GM23338 (cell line): ENCODE data around the gene FAAP100. TPM values are rescaled to one million over a fixed set of nuclear protein-coding genes. Genes with fewer than 3 reads are reported as not detected.

Source experiments
- ATAC-seq: fragments of 200-7000 bp; cut with Tn5 transposase; 3 replicates; pipeline ENCODE4 v1.9.1; 2020
- DNase-seq: peaks from one replicate; pipeline ENCODE4 v3.0.0-alpha.2; 2015; ENCODE audit warnings: low spot score
- H2AFZ ChIP-seq: fragments of 200-600 bp; sonication (generic); 2 replicates; pipeline ENCODE4 v1.8.0; 2016; ENCODE audit warnings: antibody characterized with exemption, mild to moderate bottlenecking, moderate library complexity
- H3F3A ChIP-seq: fragments of 200-600 bp; sonication (generic); replicated peaks from 2 replicates; pipeline ENCODE4 v1.8.0; 2017; ENCODE audit warnings: antibody characterized with exemption, mixed run types, low read depth
- H3K27ac ChIP-seq: fragments of 200-600 bp; sonication (generic); 2 replicates; pipeline ENCODE4 v1.6.1; 2016; ENCODE audit warnings: low read depth
- H3K27me3 ChIP-seq: fragments of 200-600 bp; sonication (generic); 2 replicates; pipeline ENCODE4 v1.8.0; 2016; ENCODE audit warnings: mild to moderate bottlenecking, mixed run types, moderate library complexity; ENCODE audit not compliant: insufficient read depth
- H3K36me3 ChIP-seq: fragments of 200-600 bp; sonication (generic); 2 replicates; pipeline ENCODE4 v1.8.0; 2016; ENCODE audit warnings: mild to moderate bottlenecking; ENCODE audit not compliant: insufficient read depth
- H3K4me1 ChIP-seq: fragments of 200-600 bp; sonication (generic); 2 replicates; pipeline ENCODE4 v1.8.0; 2016; ENCODE audit warnings: mild to moderate bottlenecking, moderate library complexity; ENCODE audit not compliant: insufficient read depth
- H3K4me2 ChIP-seq: fragments of 200-600 bp; sonication (generic); 2 replicates; pipeline ENCODE4 v1.7.1; 2017; ENCODE audit warnings: mixed run types
- H3K4me3 ChIP-seq: fragments of 200-600 bp; sonication (generic); 2 replicates; pipeline ENCODE4 v1.6.1; 2016; ENCODE audit warnings: mixed run types
- H3K79me2 ChIP-seq: fragments of 200-600 bp; sonication (generic); replicated peaks from 2 replicates; pipeline ENCODE4 v1.8.0; 2017; ENCODE audit warnings: mild to moderate bottlenecking; ENCODE audit not compliant: insufficient read depth
- H3K9me2 ChIP-seq: fragments of 200-600 bp; sonication (generic); 2 replicates; pipeline ENCODE4 v1.8.0; 2017; ENCODE audit not compliant: insufficient read depth
- H4K20me1 ChIP-seq: fragments of 200-600 bp; sonication (generic); replicated peaks from 2 replicates; pipeline ENCODE4 v1.8.0; 2017; ENCODE audit warnings: mild to moderate bottlenecking; ENCODE audit not compliant: insufficient read depth
- H3K27ac Mint-ChIP-seq: 2 replicates; pipeline ENCODE4 v1.8.0; 2020; ENCODE audit warnings: inconsistent platforms, mild to moderate bottlenecking, moderate library complexity, mixed read lengths
- H3K27me3 Mint-ChIP-seq: 3 replicates; pipeline ENCODE4 v1.8.0; 2022; ENCODE audit warnings: low read depth, mild to moderate bottlenecking, moderate library complexity, mixed read lengths, inconsistent platforms; ENCODE audit not compliant: insufficient read depth, poor library complexity
- H3K36me3 Mint-ChIP-seq: 3 replicates; pipeline ENCODE4 v1.8.0; 2021; ENCODE audit warnings: low read depth, mild to moderate bottlenecking, inconsistent platforms, moderate library complexity, mixed read lengths
- H3K4me1 Mint-ChIP-seq: 3 replicates; pipeline ENCODE4 v1.8.0; 2020; ENCODE audit warnings: mild to moderate bottlenecking, inconsistent platforms, mixed read lengths
- H3K4me3 Mint-ChIP-seq: 3 replicates; pipeline ENCODE4 v1.8.0; 2021; ENCODE audit warnings: moderate library complexity, mild to moderate bottlenecking, inconsistent platforms, mixed read lengths
- H3K9me3 Mint-ChIP-seq: 3 replicates; pipeline ENCODE4 v1.8.0; 2020; ENCODE audit warnings: moderate library complexity, mild to moderate bottlenecking, inconsistent platforms, mixed read lengths
- CREB1 ChIP-seq: fragments of 250-450 bp; sonication (Bioruptor Pico); IDR thresholded peaks from 2 replicates; pipeline ENCODE4 v1.5.0; 2020; ENCODE audit warnings: low read depth, mild to moderate bottlenecking, moderate library complexity
- EZH2 ChIP-seq: fragments of 200-600 bp; sonication (generic); IDR thresholded peaks from one replicate; pipeline ENCODE4 v1.8.0; 2017; ENCODE audit warnings: antibody characterized with exemption, mild to moderate bottlenecking, low read depth; ENCODE audit not compliant: unreplicated experiment
- EZH2phosphoT487 ChIP-seq: fragments of 200-600 bp; sonication (generic); IDR thresholded peaks from one replicate; pipeline ENCODE4 v1.8.1; 2018; ENCODE audit warnings: antibody characterized with exemption; ENCODE audit not compliant: unreplicated experiment
- JUNB ChIP-seq: IDR thresholded peaks from one replicate; pipeline ENCODE4 v1.6.1; 2016; ENCODE audit warnings: antibody characterized with exemption; ENCODE audit not compliant: unreplicated experiment
- NANOG ChIP-seq: IDR thresholded peaks from 2 replicates; pipeline ENCODE4 v1.6.1; 2016; ENCODE audit warnings: antibody characterized with exemption, borderline replicate concordance
- REST ChIP-seq: IDR thresholded peaks from one replicate; pipeline ENCODE4 v1.6.1; 2018; ENCODE audit warnings: antibody characterized with exemption; ENCODE audit not compliant: unreplicated experiment
- STAT1 ChIP-seq: IDR thresholded peaks from one replicate; pipeline ENCODE4 v1.6.1; 2016; ENCODE audit warnings: antibody characterized with exemption; ENCODE audit not compliant: unreplicated experiment
- ZNF114 ChIP-seq: fragments of 250-450 bp; sonication (Bioruptor Pico); IDR thresholded peaks from 2 replicates; pipeline ENCODE4 v1.5.0; 2020; ENCODE audit warnings: mild to moderate bottlenecking, moderate library complexity
- ZNF331 ChIP-seq: fragments of 250-450 bp; sonication (Bioruptor Pico); IDR thresholded peaks from 2 replicates; pipeline ENCODE4 v1.5.0; 2020; ENCODE audit warnings: low read depth, mild to moderate bottlenecking, moderate library complexity
- polyA plus RNA-seq: library from polyadenylated mRNA; unstranded; fragments of >200 nt; fragmentation: Nextera tagmentation; extraction: Ambion mirVana; gene quantifications from 2 replicates; pipeline ENCODE4 v1.2.1, GENCODE V29; 2016
- total RNA-seq: library from RNA; depleted of rRNA; stranded (reverse); fragments of >200 nt; shearing (Covaris generic); gene quantifications from 2 replicates; pipeline ENCODE4 v1.2.3, GENCODE V29; 2014
- TF ChIP-seq, protein P1 (sequence below): fragments of 250-450 bp; sonication (Bioruptor Pico); IDR thresholded peaks from 2 replicates; pipeline ENCODE4 v1.5.0; 2020; ENCODE audit warnings: mild to moderate bottlenecking, moderate library complexity
- TF ChIP-seq, protein P2 (sequence below): IDR thresholded peaks from 2 replicates; pipeline ENCODE4 v1.6.1; 2016; ENCODE audit warnings: antibody characterized with exemption

Gene FAAP100
- total and polyA plus RNA-seq, 2 experiments from 2014 or later, result 16.0 to 50.5 TPM

- peaks cover 18% of the 10 kb centered on the region; the same call in 1 of the 2 replicates for H3K36me3 ChIP-seq
- no peak overlapping the region for H3K4me3 ChIP-seq
- H3K27ac ChIP-seq, result no peak overlapping the region
- no peak for TF ChIP-seq CREB1 (CRISPR knock-in tag)
- Mint-ChIP-seq H3K27ac (no peak overlapping the region), H3K4me3 (no peak overlapping the region), H3K4me1 (no peaks in the 10 kb centered on the region), H3K9me3 (no peaks in the 10 kb centered on the region), H3K27me3 (peaks cover 3% of the 10 kb centered on the region), H3K36me3 (peaks cover 85% of the 10 kb centered on the region)
- peaks cover 8% of the 10 kb centered on the region for H4K20me1 ChIP-seq
- H3K4me2 ChIP-seq, result no peak overlapping the region
- H3K4me1 ChIP-seq, result no peaks in the 10 kb centered on the region
- no peaks in the 10 kb centered on the region for H3K9me2 ChIP-seq
- DNase-seq (no peak), ATAC-seq (no peak)
- no peaks in the 10 kb centered on the region for H3K79me2 ChIP-seq
- H3K27me3 ChIP-seq, result no peaks in the 10 kb centered on the region
- no peak overlapping the region for H2AFZ ChIP-seq
- H3F3A ChIP-seq, result no peaks in the 10 kb centered on the region
These were observed 15.0 kb upstream of the FAAP100 start for GRCh38 chr17:81567191-81567590.

- peaks cover 20% of the 10 kb centered on the region; the same call in 1 of the 2 replicates for H3K36me3 ChIP-seq
- ATAC-seq, result no peak
- TF ChIP-seq JUNB, result no peak
- TF ChIP-seq CREB1 (CRISPR knock-in tag), result no peak
- no peak for TF ChIP-seq EZH2phosphoT487
- TF ChIP-seq EZH2, result no peak
- no peak for TF ChIP-seq ZNF331 (CRISPR knock-in tag)
- TF ChIP-seq ZNF114 (CRISPR knock-in tag), result no peak
- TF ChIP-seq STAT1, result no peak
- no peak for TF ChIP-seq REST
- TF ChIP-seq, protein P1, sequence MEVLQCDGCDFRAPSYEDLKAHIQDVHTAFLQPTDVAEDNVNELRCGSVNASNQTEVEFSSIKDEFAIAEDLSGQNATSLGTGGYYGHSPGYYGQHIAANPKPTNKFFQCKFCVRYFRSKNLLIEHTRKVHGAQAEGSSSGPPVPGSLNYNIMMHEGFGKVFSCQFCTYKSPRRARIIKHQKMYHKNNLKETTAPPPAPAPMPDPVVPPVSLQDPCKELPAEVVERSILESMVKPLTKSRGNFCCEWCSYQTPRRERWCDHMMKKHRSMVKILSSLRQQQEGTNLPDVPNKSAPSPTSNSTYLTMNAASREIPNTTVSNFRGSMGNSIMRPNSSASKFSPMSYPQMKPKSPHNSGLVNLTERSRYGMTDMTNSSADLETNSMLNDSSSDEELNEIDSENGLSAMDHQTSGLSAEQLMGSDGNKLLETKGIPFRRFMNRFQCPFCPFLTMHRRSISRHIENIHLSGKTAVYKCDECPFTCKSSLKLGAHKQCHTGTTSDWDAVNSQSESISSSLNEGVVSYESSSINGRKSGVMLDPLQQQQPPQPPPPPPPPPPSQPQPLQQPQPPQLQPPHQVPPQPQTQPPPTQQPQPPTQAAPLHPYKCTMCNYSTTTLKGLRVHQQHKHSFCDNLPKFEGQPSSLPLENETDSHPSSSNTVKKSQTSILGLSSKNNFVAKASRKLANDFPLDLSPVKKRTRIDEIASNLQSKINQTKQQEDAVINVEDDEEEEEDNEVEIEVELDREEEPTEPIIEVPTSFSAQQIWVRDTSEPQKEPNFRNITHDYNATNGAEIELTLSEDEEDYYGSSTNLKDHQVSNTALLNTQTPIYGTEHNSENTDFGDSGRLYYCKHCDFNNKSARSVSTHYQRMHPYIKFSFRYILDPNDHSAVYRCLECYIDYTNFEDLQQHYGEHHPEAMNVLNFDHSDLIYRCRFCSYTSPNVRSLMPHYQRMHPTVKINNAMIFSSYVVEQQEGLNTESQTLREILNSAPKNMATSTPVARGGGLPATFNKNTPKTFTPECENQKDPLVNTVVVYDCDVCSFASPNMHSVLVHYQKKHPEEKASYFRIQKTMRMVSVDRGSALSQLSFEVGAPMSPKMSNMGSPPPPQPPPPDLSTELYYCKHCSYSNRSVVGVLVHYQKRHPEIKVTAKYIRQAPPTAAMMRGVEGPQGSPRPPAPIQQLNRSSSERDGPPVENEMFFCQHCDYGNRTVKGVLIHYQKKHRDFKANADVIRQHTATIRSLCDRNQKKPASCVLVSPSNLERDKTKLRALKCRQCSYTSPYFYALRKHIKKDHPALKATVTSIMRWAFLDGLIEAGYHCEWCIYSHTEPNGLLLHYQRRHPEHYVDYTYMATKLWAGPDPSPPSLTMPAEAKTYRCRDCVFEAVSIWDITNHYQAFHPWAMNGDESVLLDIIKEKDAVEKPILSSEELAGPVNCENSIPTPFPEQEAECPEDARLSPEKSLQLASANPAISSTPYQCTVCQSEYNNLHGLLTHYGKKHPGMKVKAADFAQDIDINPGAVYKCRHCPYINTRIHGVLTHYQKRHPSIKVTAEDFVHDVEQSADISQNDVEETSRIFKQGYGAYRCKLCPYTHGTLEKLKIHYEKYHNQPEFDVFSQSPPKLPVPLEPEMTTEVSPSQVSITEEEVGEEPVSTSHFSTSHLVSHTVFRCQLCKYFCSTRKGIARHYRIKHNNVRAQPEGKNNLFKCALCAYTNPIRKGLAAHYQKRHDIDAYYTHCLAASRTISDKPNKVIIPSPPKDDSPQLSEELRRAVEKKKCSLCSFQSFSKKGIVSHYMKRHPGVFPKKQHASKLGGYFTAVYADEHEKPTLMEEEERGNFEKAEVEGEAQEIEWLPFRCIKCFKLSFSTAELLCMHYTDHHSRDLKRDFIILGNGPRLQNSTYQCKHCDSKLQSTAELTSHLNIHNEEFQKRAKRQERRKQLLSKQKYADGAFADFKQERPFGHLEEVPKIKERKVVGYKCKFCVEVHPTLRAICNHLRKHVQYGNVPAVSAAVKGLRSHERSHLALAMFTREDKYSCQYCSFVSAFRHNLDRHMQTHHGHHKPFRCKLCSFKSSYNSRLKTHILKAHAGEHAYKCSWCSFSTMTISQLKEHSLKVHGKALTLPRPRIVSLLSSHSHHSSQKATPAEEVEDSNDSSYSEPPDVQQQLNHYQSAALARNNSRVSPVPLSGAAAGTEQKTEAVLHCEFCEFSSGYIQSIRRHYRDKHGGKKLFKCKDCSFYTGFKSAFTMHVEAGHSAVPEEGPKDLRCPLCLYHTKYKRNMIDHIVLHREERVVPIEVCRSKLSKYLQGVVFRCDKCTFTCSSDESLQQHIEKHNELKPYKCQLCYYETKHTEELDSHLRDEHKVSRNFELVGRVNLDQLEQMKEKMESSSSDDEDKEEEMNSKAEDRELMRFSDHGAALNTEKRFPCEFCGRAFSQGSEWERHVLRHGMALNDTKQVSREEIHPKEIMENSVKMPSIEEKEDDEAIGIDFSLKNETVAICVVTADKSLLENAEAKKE (CRISPR knock-in tag), result no peak
- TF ChIP-seq, protein P2, sequence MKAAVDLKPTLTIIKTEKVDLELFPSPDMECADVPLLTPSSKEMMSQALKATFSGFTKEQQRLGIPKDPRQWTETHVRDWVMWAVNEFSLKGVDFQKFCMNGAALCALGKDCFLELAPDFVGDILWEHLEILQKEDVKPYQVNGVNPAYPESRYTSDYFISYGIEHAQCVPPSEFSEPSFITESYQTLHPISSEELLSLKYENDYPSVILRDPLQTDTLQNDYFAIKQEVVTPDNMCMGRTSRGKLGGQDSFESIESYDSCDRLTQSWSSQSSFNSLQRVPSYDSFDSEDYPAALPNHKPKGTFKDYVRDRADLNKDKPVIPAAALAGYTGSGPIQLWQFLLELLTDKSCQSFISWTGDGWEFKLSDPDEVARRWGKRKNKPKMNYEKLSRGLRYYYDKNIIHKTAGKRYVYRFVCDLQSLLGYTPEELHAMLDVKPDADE, result no peak
- no peak for TF ChIP-seq NANOG
These were observed 14.4 kb upstream of the FAAP100 start for GRCh38 chr17:81566461-81567126.

More at GRCh38 chr17:81566461-81567126, 14.4 kb upstream of the FAAP100 start:
- H3K27ac Mint-ChIP-seq, result no peak overlapping the region
- H3K9me3 Mint-ChIP-seq, result no peaks in the 10 kb centered on the region
- Histone ChIP-seq H2AFZ (no peak overlapping the region), H3F3A (no peaks in the 10 kb centered on the region), H3K4me3 (no peak overlapping the region), H3K4me2 (no peak overlapping the region), H3K4me1 (no peaks in the 10 kb centered on the region), H3K9me2 (no peaks in the 10 kb centered on the region), H3K79me2 (no peaks in the 10 kb centered on the region), H4K20me1 (peaks cover 8% of the 10 kb centered on the region), H3K27me3 (no peaks in the 10 kb centered on the region), H3K27ac (no peak overlapping the region)
- H3K4me1 Mint-ChIP-seq, result no peaks in the 10 kb centered on the region
- H3K36me3 Mint-ChIP-seq, result peaks cover 87% of the 10 kb centered on the region
- no peak for DNase-seq
- H3K4me3 Mint-ChIP-seq, result no peak overlapping the region
- peaks cover 3% of the 10 kb centered on the region for H3K27me3 Mint-ChIP-seq
